Ovary (tissue), 9 donors: Measurements from ENCODE around the gene SNORC. TPM values are rescaled to one million over a fixed set of nuclear protein-coding genes. Genes with fewer than 3 reads are reported as not detected.

Experiments used
- DNase-seq, 5 donors: peaks; one replicate each; pipeline ENCODE4 v3.0.0-alpha.2; 2019 to 2020
- H3K27ac ChIP-seq, 2 donors: fragments of 200-600 bp; one replicate each; pipeline versions ENCODE4 v1.5.1 to v1.8.0; 2019 to 2022
- H3K27me3 ChIP-seq: fragments of 200-600 bp; one replicate; pipeline ENCODE4 v1.8.0; 2022
- H3K36me3 ChIP-seq: fragments of 200-600 bp; sonication (generic); one replicate; pipeline ENCODE4 v1.5.1; 2019
- H3K4me1 ChIP-seq: one replicate; pipeline ENCODE4 v1.8.1; 2013; ENCODE audit warnings: mild to moderate bottlenecking, moderate library complexity; ENCODE audit not compliant: insufficient read depth
- H3K4me3 ChIP-seq: fragments of 200-600 bp; sonication (generic); one replicate; pipeline ENCODE4 v1.5.1; 2017
- H3K9me3 ChIP-seq, 2 donors: fragments of 200-600 bp in 1 of 2; sonication (generic) in 1 of 2; one replicate each; pipeline versions ENCODE4 v1.5.1 to v1.8.1; 2013 to 2019; ENCODE audit warnings: mild to moderate bottlenecking in 1 of 2, moderate library complexity in 1 of 2
- CTCF ChIP-seq, 3 donors: fragments of 450-650 bp in 2 of 3; fragments of 200-600 bp in 1 of 3; IDR thresholded peaks; one replicate each; pipeline versions ENCODE4 v1.5.1 to v1.8.0; 2016 to 2022; ENCODE audit warnings: antibody characterized with exemption in 3 of 3, mild to moderate bottlenecking in 1 of 3
- EP300 ChIP-seq: sonication (generic); formaldehyde crosslinking; IDR thresholded peaks from one replicate; pipeline ENCODE4 v1.6.1; 2017; ENCODE audit warnings: antibody characterized with exemption
- POLR2A ChIP-seq: fragments of 450-650 bp; IDR thresholded peaks from one replicate; pipeline ENCODE4 v1.6.1; 2017; ENCODE audit warnings: antibody characterized with exemption, mild to moderate bottlenecking, moderate library complexity
- WGBS, 3 donors: extraction: QIAGEN DNeasy Blood & Tissue Kit in 1 of 3; methylation state at CpG; one replicate each; pipeline versions ENCODE4 v1.1.5 to v1.1.7; 2013 to 2017; 5-methylcytosine and 5-hydroxymethylcytosine counted together
- intact Hi-C, 4 donors: fragments of 100-400 bp; cut with DNase I; formaldehyde crosslinking; loops; one replicate each; pipeline versions ENCODE4 v1.11.0 to v1.15.1; 2022 to 2023
- polyA plus RNA-seq, 2 donors: library from polyadenylated mRNA; stranded (reverse); fragments of 200-250 nt in 1 of 2; fragments of 350-450 nt in 1 of 2; fragmentation: Illumina TruSeq in 1 of 2; extraction: RNeasy Lipid Tissue Mini Kit (QIAGEN cat#74804) in 1 of 2; gene quantifications; one replicate each; pipeline ENCODE4 v1.2.3, GENCODE V29; 2013 to 2014
- total RNA-seq, 7 donors: library from RNA; depleted of rRNA in 2 of 7; stranded (reverse); fragments of >200 nt in 2 of 7; fragmentation: NEBNext Ultra II Directional in 3 of 7; extraction: Animal tissue kit (Norgen Biotek cat#: 25700) in 3 of 7; gene quantifications; one replicate each; pipeline versions ENCODE4 v1.1.0 to v1.2.4, GENCODE V29; 2016 to 2023
- donor health status: DM: no; HTN: no; CAD: no; lungs with moderate emphysema.
- donor health status: DM: no; HTN: no; CAD: no.
- donor health status: Bipolar disorder and iron deficiency.
- donor health status: DM: yes; HTN: yes; CAD: no.
- donor health status: DM: no; HTN: no; CAD: no.
- donor health status: DM: yes; HTN: yes; CAD: no.

Gene SNORC
- total and polyA plus RNA-seq, 9 donors, result 0.10 to 2.9 (median 1.1) TPM

DNA sequence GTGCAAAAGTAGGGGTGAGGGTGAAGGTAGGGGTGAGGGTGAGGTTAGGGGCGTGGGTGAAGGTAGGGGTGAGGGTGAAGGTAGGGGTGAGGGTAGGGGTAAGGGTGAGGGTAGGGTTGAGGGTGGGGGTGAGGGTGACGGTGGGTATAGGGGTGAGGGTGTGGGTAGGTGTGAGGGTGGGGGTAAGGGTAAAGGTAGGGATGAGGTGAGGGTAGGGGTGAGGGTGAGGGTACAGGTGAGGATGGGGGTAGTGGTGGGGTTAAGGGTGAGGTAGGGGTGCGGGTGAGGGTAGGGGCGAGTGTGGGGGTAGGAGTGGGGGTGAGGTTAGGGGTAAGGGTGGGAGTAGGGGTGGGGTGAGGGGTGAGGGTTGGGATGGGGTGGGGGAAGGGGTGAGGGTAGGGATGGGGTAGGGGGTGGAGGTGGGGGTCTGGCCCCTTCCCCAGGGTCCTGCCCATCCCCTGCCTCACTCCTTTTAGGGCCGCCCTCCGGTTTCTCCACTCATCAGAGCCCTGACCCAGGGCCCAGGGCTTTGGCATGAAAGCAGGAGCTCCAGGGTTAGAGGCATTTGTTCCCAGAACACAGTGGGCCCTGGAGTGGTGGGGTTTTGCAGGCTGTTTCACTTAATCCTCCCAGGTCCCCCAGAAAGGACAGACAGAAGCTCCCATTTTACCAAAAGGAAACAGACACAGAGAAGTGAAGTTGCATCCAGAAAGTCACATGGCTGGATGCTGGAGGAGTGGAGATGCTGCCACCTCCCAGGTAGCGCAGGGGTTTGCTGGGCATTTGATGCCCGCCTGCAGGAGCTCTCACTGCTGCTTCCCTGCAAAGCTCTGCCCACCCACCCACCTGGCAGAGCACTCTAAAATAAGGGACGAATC lies 26.9 kb downstream of the SNORC start:
- no peak overlapping the region for H3K27ac ChIP-seq
- H3K4me1 ChIP-seq, result peaks cover 2% of the 10 kb centered on the region
- WGBS, 3 donors, result 84 to 92% (median 92%) methylated on average over 7 to 9 of the region's 9 CpGs
- no peaks in the 10 kb centered on the region for H3K36me3 ChIP-seq
- intact Hi-C loops, result no loop called here
- DNase-seq, result no peak
- H3K9me3 ChIP-seq, result no peaks in the 10 kb centered on the region
- TF ChIP-seq EP300, result no peak
- H3K27me3 ChIP-seq, result no peaks in the 10 kb centered on the region
- H3K4me3 ChIP-seq, result no peak overlapping the region

- H3K27ac ChIP-seq, result no peak overlapping the region
- H3K4me3 ChIP-seq, result no peak overlapping the region
- peaks cover 2% of the 10 kb centered on the region for H3K4me1 ChIP-seq
- 86 to 89% (median 86%) methylated on average over 24 of the region's 24 CpGs for WGBS, 3 donors
- intact Hi-C loops, result no loop called here
- no peaks in the 10 kb centered on the region for H3K27me3 ChIP-seq
- no peaks in the 10 kb centered on the region for H3K36me3 ChIP-seq
- no peak for TF ChIP-seq EP300
- TF ChIP-seq CTCF (IDR thresholded peaks at IDR 0.05), result no peak
- TF ChIP-seq POLR2A, result no peak
- no peaks in the 10 kb centered on the region for H3K9me3 ChIP-seq
- DNase-seq, result peak in 1 of 5 donors; percentile 9
These were observed 27.7 kb downstream of the SNORC start for GRCh38 chr2:232897598-232898408.

DNA sequence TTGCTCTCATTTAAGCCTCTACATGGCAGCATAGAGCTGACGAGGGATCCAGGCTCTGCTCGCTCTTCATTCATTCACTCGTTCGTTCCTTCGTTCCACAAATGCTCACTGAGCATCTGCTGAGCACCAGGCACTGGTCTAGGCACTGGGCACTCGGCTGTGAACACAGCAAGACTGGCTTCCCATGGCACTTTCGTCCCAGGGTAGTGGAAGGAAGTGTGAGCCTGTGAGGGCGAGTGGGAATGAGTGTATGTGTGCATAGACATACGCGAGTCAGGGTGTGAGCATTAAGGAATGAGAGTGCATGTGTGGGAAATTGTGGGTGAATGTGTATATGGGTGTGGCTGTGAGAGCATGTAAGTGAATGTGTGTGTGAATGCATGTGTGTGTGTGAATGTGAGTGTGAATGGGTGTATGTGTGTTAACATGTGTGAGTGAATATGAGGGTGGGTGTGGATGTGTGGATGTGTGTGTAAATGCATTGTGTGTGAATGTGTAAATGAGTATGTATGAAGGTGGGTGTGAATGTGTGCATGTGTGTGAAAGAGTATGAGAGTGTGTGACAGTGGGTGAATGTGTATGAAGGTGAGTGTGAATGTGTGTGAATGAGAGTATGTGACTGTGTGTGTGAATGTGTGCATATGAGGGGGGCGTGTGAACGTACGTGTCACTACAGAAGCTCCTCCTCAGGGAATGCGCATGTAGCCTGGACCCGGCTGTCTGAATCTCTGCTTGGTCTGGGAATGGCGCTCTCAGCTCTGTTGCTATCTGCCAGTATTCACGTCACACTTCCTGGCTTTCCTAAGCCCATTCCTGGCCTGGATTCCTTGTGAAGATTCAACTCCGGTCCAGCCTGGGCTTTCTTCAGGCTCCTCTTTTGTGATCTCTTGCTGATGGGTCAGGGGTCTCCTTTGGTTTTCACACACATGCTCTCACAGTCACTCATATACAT lies 28.8 kb downstream of the SNORC start:
- WGBS, 3 donors, result 60 to 68% (median 65%) methylated on average over 18 of the region's 18 CpGs

More for the DNA sequence above, 28.8 kb downstream of the SNORC start:
- Histone ChIP-seq H3K27me3 (no peaks in the 10 kb centered on the region), H3K27ac (no peak overlapping the region), H3K4me3 (no peak overlapping the region), H3K36me3 (no peaks in the 10 kb centered on the region), H3K9me3 (no peaks in the 10 kb centered on the region), H3K4me1 (peaks cover 2% of the 10 kb centered on the region)
- intact Hi-C loops, result no loop called here
- peak in 1 of 5 donors; percentile 5 for DNase-seq
- TF ChIP-seq EP300 (no peak), POLR2A (no peak), CTCF (IDR thresholded peaks at IDR 0.05) (no peak)
